GM19351 (cell line): ENCODE data around the gene SHANK3.

Source experiments
- ATAC-seq: cut with Tn5 transposase; IDR thresholded peaks from one replicate; pipeline ENCODE4 v1.9.1; 2021; ENCODE audit warnings: mild to moderate bottlenecking, moderate library complexity; ENCODE audit not compliant: unreplicated experiment

SHANK3 gene

DNA sequence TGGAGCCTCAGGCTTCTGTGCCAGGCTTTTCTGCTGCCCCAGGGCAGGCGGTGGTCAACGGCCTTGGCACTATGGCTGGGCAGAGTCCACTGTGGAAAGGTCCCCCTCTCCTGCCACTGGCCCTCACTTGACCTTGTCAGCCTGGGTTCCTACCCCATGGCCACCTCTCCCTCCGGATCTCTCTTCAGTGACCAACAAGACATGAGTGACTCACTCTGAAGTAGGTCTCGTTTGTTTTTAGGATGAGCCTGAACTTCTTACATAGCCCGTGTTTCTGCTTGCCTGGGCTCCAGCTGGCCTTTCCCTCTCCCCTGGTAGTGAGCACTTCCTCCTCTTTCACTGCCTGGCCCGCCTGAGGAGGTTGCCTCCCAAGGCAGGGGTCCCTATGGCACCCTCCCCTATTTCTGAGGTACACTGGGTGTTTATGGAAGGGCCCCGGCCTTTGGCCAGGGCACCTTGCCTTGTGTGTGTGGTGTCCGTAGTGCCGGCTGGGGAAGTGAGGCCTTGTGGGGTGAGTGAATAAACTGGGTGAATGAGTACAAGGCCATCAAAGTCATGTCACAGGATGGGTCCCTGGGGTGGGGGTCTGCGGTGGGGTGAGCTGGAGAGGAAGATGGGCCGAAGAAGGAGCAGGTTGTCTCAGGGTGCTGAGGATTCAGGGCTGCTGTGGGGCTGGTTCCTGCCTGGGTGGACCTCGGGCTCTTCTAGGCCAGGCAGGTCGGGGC lies 5.0 kb downstream of the SHANK3 start:
- ATAC-seq, result no peak

- ATAC-seq, result no peak
These were observed 5.6 kb downstream of the SHANK3 start for GRCh38 chr22:50678218-50678650.

- no peak for ATAC-seq
These were observed 6.3 kb downstream of the SHANK3 start for GRCh38 chr22:50678651-50679521.

DNA sequence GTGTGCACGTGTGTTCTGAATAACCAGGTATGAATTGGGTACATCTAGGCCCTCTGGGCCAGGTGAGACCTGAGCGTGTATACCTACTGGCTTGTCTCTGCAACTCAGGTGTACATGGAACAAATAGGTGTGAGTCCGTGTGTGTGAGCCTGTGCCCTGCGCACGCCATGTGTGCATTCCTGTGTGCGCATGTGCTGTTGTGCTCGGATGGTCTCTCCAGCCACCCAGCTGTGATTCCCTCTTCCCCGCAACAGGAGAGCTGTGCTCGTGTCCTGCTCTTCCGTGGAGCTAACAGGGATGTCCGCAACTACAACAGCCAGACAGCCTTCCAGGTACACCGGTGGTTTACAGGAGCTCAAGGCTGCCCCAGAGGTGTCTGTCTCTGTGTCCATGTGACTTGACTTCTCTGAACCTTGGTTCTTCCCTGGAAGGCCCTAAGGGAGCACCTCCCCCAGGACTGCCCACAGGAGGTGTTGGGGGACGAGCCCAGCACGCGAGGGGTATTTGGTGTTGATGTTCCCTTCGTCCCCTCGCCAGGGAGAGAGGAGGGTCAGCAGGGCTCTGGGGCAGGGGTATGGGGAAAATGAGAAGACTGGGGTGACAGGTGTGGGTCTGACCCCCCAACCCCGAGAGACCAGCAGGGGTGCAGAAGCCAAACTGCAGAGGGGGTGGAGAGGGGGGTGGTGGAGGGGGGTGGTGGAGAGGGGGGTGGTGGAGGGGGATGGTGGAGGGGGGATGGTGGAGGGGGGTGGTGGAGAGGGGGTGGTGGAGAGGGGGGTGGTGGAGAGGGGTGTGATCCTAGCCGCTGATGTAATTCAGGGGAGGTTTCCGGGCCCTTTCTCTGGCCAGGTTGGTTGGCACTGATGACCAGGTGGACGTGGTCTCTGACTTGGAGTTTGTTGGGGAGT lies 10.7 kb downstream of the SHANK3 start:
- no peak for ATAC-seq

- no peak for ATAC-seq
These were observed 11.4 kb downstream of the SHANK3 start for GRCh38 chr22:50683994-50684371.

GRCh38 chr22:50684501-50684900 lies 11.9 kb downstream of the SHANK3 start:
- ATAC-seq, result no peak

- ATAC-seq, result no peak
These were observed 12.4 kb downstream of the SHANK3 start for GRCh38 chr22:50684986-50685385.

DNA sequence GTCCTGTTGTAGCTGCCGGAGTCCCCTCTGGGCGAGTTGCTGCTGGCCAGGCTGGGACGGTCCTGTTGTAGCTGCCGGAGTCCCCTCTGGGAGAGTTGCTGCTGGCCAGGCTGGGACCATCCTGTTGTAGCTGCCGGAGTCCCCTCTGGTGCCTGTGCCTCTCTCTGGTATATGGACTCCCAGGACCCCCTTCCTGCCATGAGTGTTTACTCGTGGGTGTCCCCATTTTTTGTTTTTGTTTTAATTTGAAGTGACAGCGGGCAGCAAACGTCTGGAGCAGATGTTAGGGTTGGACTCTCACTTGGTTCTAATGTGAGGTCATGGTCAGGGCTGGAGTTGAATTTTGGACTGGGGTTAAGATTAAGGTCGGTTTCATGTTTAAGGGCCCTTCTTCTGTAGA lies 14.2 kb downstream of the SHANK3 start:
- ATAC-seq, result no peak

GRCh38 chr22:50687829-50688228 lies 15.2 kb downstream of the SHANK3 start:
- ATAC-seq, result no peak

DNA sequence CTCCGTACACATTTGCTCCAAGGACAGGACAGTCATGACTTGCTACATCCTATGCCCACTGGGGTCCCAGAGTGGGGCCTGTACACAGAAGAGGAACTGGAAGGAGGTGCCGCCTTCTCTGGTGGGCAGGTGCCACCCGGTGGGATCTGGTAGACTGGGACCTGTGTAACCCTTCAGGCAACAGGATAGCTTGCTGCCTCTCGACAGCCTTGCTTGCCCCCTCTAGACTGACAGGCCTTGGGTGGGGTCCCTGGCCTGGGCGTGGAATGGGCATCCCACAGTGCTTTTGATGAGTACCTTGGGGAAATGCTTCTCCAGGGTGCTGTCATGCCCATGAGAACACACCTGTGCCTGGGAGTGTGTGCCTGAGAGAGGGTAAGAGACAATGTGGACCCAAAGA lies 15.8 kb downstream of the SHANK3 start:
- ATAC-seq, result no peak

DNA sequence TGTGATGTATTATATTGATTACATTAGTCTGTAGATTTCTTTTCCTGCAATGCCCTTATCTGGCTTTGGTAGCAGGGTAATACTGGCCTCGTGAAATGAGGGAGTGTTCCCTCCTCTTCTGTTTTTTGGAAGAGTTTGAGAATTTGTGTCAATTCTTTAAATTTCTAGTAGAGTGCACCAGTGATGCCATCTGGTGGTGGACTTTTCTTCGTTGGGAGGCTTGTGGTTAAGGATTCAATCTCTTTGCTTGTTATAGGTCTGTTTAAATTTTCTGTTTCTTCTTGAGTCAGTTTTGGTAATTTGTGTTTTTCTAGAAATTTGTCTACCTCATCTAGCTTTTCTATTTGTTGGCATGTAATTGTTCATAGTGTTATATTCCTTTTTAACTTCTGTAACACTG lies 18.9 kb downstream of the SHANK3 start:
- no peak for ATAC-seq

- no peak for ATAC-seq
These were observed 20.8 kb downstream of the SHANK3 start for GRCh38 chr22:50693462-50693861.

DNA sequence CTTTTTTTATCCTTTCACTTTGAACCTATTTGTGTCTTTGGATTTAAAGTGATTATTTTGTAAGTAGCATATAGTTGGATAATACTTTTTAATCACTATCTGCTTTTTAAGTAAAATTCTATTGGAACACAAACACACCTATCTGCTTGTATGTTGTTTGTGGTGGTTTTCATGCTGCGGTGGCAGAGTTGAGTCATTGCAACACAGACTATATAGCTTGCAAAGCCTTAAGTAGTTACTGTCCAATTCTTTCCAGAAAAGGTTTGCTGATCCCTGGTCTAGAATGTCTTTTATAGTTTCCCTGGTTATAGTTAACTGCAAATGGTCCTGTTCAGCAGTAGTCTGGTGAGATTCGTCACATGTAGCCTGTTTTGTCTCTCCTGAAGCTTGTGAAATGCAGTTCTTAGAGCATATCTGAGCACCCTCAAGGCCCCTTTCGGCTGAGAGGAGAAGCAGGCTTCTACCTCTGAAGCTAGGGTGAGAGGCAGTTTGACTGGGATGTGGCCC lies 21.5 kb downstream of the SHANK3 start:
- ATAC-seq, result no peak

GRCh38 chr22:50694766-50695420 lies 22.3 kb downstream of the SHANK3 start:
- ATAC-seq, result no peak

- no peak for ATAC-seq
These were observed 23.0 kb downstream of the SHANK3 start for GRCh38 chr22:50695421-50696250.

DNA sequence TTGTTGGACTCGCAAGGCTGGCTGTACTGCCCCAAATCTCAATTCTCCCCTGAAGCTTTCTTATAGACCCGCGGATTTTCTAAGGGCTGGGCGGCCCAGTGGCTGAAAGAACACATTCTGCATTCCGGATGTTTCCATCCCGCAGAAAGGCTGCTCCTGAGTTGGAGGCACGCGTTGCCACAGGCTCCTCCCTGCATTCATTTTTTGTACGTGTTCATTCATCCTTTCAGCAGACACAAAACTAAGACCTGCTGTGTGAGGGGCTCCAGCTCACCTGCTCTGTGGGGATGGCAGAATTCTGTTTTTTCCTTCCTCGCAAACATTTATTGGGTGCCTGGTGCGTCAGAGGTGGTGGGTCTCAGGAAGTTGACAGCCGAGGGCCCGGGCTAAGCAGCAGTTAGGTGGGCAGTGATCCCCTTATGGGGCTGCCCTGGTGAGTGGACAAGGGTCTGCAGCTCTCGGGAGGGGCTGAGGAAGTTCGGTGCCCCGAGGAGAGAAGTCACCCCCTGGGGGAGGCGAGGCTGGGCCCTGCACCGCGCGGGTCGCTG lies 23.7 kb downstream of the SHANK3 start:
- no peak for ATAC-seq

GRCh38 chr22:50696799-50697561 lies 24.4 kb downstream of the SHANK3 start:
- no peak for ATAC-seq

- ATAC-seq, result no peak
These were observed 25.3 kb downstream of the SHANK3 start for GRCh38 chr22:50697667-50698506.
